Measurements from ENCODE around the gene LY6G6D.

Gene LY6G6D

GRCh38 chr6:31719001-31719400, 3.9 kb downstream of the LY6G6D start:
- DNase-seq (ENCODE audit: low read depth), result no peak
- H3K4me3 ChIP-seq (ENCODE audit: control insufficient read depth, low read depth, low read length), result no peak overlapping the region
- TF ChIP-seq CTCF (IDR thresholded peaks at IDR 0.05; ENCODE audit: control insufficient read depth, insufficient read depth, low read depth, low read length, missing control alignments), result no peak

GRCh38 chr6:31720196-31720770, 5.1 kb downstream of the LY6G6D start:
- TF ChIP-seq CTCF (IDR thresholded peaks at IDR 0.05; ENCODE audit: control insufficient read depth, insufficient read depth, low read depth, low read length, missing control alignments), result no peak
- no peak for DNase-seq (ENCODE audit: low read depth)
- no peak overlapping the region for H3K4me3 ChIP-seq (ENCODE audit: control insufficient read depth, low read depth, low read length)

DNA sequence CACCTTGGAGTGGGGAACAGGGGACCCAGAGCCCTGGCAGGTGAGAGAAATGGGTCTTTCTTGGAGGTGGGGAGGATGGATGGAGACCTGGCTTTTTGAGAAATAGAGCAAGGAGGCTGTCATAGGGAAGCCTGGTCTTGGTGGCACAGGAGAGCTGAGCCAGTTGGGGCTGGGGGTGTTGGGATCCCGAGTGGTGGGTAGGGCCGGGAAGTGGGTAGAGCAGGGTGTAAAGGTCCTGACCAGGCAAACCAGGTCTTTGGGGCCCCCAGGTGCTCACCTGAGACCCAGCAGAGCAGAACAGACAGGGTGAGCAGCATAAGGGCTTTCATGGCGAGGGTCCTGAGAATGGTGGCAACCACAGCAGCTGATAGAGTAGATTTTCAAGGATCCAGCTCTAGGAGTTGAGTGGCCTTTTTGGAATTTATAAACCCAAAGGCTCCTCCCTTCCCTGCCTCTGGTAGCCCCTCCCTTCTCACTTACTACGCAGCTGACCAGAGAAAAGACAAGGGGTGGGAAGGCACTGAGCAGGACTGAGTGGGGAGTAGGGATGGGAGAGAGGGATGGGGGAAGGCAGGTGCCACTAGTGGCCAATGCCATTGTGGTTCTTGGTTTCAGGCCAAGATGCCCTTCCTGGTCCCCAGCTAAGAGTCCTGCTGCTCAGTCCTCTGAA, 6.3 kb downstream of the LY6G6D start, which contains the start of gene LY6G6C:
TSS of gene LY6G6C (minus strand) at position 396 of the 670 bp plus-strand sequence. CDS start at position 329, 67 bp downstream.
- H3K4me3 ChIP-seq (ENCODE audit: control insufficient read depth, low read depth, low read length), result no peak within 1 kb of the TSS
- DNase-seq (ENCODE audit: low read depth), result no peak
- TF ChIP-seq CTCF (IDR thresholded peaks at IDR 0.05; ENCODE audit: control insufficient read depth, insufficient read depth, low read depth, low read length, missing control alignments), result no peak

- TF ChIP-seq CTCF (IDR thresholded peaks at IDR 0.05; ENCODE audit: control insufficient read depth, insufficient read depth, low read depth, low read length, missing control alignments), result no peak
- no peak overlapping the region for H3K4me3 ChIP-seq (ENCODE audit: control insufficient read depth, low read depth, low read length)
- no peak for DNase-seq (ENCODE audit: low read depth)
Measured at GRCh38 chr6:31722173-31722572, 7.0 kb downstream of the LY6G6D start.

- DNase-seq (ENCODE audit: low read depth), result no peak
- H3K4me3 ChIP-seq (ENCODE audit: control insufficient read depth, low read depth, low read length), result no peak within 1 kb of the TSS
- TF ChIP-seq CTCF (IDR thresholded peaks at IDR 0.05; ENCODE audit: control insufficient read depth, insufficient read depth, low read depth, low read length, missing control alignments), result no peak
Measured at GRCh38 chr6:31723245-31723979, 8.3 kb downstream of the LY6G6D start, which contains the start of gene MPIG6B. Gene MPIG6B (plus strand): TSS chr6:31723373. CDS start chr6:31723384, 11 bp downstream.

GRCh38 chr6:31723980-31724691, 9.0 kb downstream of the LY6G6D start:
- DNase-seq (ENCODE audit: low read depth), result no peak
- H3K4me3 ChIP-seq (ENCODE audit: control insufficient read depth, low read depth, low read length), result no peak overlapping the region
- no peak for TF ChIP-seq CTCF (IDR thresholded peaks at IDR 0.05; ENCODE audit: control insufficient read depth, insufficient read depth, low read depth, low read length, missing control alignments)
